ENCODE measurements around the gene PROM1.

DNA sequence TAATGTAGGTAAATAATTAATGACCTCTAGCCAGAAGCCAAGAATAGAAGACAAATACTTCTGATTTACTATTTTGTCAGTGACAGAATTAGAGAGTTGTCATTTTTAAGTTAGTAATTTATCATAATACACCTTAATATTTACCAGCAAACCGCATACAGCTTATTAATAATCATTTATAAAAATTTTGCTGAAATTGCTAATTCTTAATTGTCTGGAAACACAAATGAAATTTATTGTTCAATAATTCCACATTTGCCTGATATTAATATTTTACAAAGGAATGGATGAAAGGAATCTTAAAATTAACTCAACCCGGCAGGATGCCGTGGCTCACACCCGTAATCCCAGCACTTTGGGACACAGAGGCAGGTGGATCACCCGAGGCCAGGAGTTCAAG, 44.7 kb downstream of the PROM1 start:
- TF ChIP-seq, protein P1, sequence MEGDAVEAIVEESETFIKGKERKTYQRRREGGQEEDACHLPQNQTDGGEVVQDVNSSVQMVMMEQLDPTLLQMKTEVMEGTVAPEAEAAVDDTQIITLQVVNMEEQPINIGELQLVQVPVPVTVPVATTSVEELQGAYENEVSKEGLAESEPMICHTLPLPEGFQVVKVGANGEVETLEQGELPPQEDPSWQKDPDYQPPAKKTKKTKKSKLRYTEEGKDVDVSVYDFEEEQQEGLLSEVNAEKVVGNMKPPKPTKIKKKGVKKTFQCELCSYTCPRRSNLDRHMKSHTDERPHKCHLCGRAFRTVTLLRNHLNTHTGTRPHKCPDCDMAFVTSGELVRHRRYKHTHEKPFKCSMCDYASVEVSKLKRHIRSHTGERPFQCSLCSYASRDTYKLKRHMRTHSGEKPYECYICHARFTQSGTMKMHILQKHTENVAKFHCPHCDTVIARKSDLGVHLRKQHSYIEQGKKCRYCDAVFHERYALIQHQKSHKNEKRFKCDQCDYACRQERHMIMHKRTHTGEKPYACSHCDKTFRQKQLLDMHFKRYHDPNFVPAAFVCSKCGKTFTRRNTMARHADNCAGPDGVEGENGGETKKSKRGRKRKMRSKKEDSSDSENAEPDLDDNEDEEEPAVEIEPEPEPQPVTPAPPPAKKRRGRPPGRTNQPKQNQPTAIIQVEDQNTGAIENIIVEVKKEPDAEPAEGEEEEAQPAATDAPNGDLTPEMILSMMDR (IDR thresholded peaks at IDR 0.05): no peak
- TF ChIP-seq POLR2AphosphoS5 (IDR thresholded peaks at IDR 0.05): no peak
